Transverse colon (tissue), 4 donors: Measurements from ENCODE around the gene TTC28.

Experiments used
- POLR2A ChIP-seq: fragments of 450-650 bp; IDR thresholded peaks from one replicate; pipeline ENCODE4 v1.6.1; 2016; ENCODE audit warnings: antibody characterized with exemption, mild to moderate bottlenecking, moderate library complexity
- POLR2AphosphoS5 ChIP-seq, 3 donors: sonication (generic); formaldehyde crosslinking; IDR thresholded peaks; one replicate each; pipeline ENCODE4 v1.6.1; 2016; ENCODE audit warnings: antibody characterized with exemption in 3 of 3
- TF ChIP-seq, protein P1 (sequence below), 5 experiments: fragments of 200-600 bp in 3 of 5; fragments of 450-650 bp in 2 of 5; sonication (generic) in 3 of 5; IDR thresholded peaks; 1 replicate in 2 of 5; 2 replicates in 3 of 5; pipeline ENCODE4 v1.5.1; 2016 to 2017; ENCODE audit warnings: antibody characterized with exemption in 5 of 5, inconsistent platforms in 3 of 5, mild to moderate bottlenecking in 2 of 5, moderate library complexity in 1 of 5

DNA sequence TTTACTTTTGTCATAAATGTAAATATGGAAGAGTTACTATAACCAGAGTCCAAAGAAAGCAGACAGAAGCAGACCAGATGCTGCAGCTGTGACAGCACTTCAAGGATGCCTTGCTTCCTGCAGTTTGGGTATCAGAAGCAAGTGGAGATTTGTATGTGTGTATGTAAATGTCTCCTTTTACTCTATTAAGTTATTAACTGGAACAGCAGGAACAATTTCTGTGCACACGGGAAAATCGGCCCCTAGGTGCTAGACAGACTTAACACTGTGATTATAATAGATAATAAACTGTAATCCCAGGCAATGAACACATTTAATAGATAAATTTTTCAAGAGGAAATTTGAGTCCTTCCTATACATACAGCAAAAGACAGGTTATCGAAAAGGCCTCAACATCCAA is 582.0 kb downstream of the TTC28 start:
- TF ChIP-seq, protein P1, sequence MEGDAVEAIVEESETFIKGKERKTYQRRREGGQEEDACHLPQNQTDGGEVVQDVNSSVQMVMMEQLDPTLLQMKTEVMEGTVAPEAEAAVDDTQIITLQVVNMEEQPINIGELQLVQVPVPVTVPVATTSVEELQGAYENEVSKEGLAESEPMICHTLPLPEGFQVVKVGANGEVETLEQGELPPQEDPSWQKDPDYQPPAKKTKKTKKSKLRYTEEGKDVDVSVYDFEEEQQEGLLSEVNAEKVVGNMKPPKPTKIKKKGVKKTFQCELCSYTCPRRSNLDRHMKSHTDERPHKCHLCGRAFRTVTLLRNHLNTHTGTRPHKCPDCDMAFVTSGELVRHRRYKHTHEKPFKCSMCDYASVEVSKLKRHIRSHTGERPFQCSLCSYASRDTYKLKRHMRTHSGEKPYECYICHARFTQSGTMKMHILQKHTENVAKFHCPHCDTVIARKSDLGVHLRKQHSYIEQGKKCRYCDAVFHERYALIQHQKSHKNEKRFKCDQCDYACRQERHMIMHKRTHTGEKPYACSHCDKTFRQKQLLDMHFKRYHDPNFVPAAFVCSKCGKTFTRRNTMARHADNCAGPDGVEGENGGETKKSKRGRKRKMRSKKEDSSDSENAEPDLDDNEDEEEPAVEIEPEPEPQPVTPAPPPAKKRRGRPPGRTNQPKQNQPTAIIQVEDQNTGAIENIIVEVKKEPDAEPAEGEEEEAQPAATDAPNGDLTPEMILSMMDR (IDR thresholded peaks at IDR 0.05) = no peak
- no peak for TF ChIP-seq POLR2AphosphoS5 (IDR thresholded peaks at IDR 0.05)
- TF ChIP-seq POLR2A = no peak
